ENCODE data around the gene TFAP2C.

The TFAP2C gene

GRCh38 chr20:56634735-56635385 lies 5.8 kb downstream of the TFAP2C start:
- TF ChIP-seq, protein P1, sequence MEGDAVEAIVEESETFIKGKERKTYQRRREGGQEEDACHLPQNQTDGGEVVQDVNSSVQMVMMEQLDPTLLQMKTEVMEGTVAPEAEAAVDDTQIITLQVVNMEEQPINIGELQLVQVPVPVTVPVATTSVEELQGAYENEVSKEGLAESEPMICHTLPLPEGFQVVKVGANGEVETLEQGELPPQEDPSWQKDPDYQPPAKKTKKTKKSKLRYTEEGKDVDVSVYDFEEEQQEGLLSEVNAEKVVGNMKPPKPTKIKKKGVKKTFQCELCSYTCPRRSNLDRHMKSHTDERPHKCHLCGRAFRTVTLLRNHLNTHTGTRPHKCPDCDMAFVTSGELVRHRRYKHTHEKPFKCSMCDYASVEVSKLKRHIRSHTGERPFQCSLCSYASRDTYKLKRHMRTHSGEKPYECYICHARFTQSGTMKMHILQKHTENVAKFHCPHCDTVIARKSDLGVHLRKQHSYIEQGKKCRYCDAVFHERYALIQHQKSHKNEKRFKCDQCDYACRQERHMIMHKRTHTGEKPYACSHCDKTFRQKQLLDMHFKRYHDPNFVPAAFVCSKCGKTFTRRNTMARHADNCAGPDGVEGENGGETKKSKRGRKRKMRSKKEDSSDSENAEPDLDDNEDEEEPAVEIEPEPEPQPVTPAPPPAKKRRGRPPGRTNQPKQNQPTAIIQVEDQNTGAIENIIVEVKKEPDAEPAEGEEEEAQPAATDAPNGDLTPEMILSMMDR (IDR thresholded peaks at IDR 0.05; ENCODE audit: borderline replicate concordance, control extremely low read depth, extremely low read depth, insufficient read depth, missing control alignments), result no peak
- in situ Hi-C loops (cut with MboI; ENCODE audit: low sequenced_read_pairs, unreplicated experiment), result no loop called here
- DNase-seq (ENCODE audit: low spot score), result no peak

GRCh38 chr20:56636716-56637115 lies 7.6 kb downstream of the TFAP2C start:
- DNase-seq (ENCODE audit: low spot score), result no peak
- in situ Hi-C loops (cut with MboI; ENCODE audit: low sequenced_read_pairs, unreplicated experiment), result no loop called here

GRCh38 chr20:56637576-56637975 lies 8.5 kb downstream of the TFAP2C start:
- TF ChIP-seq, protein P1 (IDR thresholded peaks at IDR 0.05; ENCODE audit: borderline replicate concordance, control extremely low read depth, extremely low read depth, insufficient read depth, missing control alignments), result no peak
- no peak for DNase-seq (ENCODE audit: low spot score)
- in situ Hi-C loops (cut with MboI; ENCODE audit: low sequenced_read_pairs, unreplicated experiment), result no loop called here

More at GRCh38 chr20:56636716-56637115, 7.6 kb downstream of the TFAP2C start:
- TF ChIP-seq, protein P1 (IDR thresholded peaks at IDR 0.05; ENCODE audit: borderline replicate concordance, control extremely low read depth, extremely low read depth, insufficient read depth, missing control alignments), result no peak

- in situ Hi-C loops (cut with MboI; ENCODE audit: low sequenced_read_pairs, unreplicated experiment), result no loop called here
- TF ChIP-seq, protein P1 (IDR thresholded peaks at IDR 0.05; ENCODE audit: borderline replicate concordance, control extremely low read depth, extremely low read depth, insufficient read depth, missing control alignments), result no peak
- no peak for DNase-seq (ENCODE audit: low spot score)
These were observed 17.5 kb downstream of the TFAP2C start for GRCh38 chr20:56646599-56646998.

DNA sequence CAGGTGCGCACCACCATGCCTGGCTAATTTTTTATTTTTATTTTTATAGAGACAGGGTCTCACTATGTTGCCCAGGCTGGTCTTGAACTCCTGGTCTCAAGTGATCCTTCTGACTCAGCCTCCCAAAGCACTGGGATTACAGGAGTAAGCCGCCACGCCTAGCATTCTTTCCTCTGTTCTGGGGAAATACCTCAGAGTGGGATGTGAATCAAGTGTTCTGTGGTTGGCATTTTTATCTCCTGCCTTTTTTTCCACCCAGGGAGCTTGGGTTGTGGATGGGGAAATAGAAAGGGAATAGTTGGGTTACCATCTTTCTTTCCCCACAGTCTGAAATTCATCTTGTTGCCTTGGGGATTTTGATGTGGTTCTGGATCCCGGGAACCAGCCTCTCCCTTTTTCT lies 24.1 kb downstream of the TFAP2C start:
- no peak for DNase-seq (ENCODE audit: low spot score)
- TF ChIP-seq, protein P1 (IDR thresholded peaks at IDR 0.05; ENCODE audit: borderline replicate concordance, control extremely low read depth, extremely low read depth, insufficient read depth, missing control alignments), result no peak
- in situ Hi-C loops (cut with MboI; ENCODE audit: low sequenced_read_pairs, unreplicated experiment), result no loop called here

DNA sequence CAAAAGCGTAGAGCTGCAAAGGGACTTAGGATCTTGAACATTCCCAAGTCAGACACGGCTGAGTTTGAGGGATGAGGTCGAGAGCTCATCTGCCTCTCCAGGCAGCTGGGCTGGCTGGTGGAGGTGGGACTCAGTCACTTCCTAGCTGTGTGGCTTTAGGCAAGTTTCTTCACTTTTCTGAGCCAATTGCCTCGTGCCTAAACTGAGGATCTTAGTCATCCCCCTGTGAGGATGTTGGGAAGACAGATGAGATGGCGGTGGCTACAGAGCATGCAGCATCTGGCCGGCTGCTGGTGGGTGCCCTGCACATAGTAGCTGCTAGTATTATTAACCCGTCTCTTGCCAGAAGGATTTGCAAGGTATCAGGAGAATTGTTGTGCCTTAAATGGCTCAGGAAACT lies 27.5 kb downstream of the TFAP2C start:
- in situ Hi-C loops (cut with MboI; ENCODE audit: low sequenced_read_pairs, unreplicated experiment), result no loop called here
- no peak for DNase-seq (ENCODE audit: low spot score)
- TF ChIP-seq, protein P1 (IDR thresholded peaks at IDR 0.05; ENCODE audit: borderline replicate concordance, control extremely low read depth, extremely low read depth, insufficient read depth, missing control alignments), result no peak
